Measurements from ENCODE around the gene SCAMP4.

DNA sequence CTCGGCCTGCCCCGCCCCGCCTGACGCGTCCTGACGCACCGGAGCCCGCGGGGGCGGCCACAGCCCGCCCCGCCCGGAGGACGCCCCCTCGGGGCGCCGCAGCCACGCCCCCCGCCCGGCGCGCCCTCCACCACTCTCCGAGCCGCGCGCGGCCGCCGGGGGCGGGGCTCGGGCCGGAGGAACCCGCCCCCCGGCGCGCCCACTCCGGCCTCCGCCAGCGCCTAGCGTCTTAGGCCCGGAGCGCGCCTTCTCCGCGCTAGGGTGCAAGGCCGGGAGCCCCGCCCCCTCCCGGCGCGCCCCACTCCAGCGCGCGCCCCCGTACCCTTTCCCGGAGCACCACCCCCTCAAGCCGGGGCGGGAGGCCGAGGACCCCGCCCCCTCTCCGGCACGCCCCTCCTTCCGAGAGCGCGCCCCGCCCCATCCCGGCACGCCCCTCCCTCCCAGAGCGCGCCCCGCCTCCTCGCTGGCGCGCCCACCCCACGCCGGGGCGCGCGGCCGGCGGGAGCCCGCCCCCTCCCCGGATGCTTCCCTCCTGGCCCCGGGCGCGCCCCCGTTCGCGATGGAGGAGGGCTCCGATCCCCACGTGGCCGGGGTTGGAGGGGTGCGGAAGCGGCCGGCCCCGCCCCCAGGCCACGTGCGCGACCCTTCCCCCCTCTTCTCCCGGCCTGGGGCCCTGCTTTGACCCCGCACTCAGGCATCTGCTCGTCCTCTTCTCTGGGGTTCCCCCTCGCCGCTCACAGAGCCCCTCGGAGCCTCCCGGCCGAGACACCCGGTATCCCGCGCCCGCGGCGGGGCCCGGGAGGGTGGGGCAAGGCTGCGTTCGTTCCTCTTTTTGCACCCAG is 41.3 kb upstream of the SCAMP4 start:
- TF ChIP-seq, protein P1, sequence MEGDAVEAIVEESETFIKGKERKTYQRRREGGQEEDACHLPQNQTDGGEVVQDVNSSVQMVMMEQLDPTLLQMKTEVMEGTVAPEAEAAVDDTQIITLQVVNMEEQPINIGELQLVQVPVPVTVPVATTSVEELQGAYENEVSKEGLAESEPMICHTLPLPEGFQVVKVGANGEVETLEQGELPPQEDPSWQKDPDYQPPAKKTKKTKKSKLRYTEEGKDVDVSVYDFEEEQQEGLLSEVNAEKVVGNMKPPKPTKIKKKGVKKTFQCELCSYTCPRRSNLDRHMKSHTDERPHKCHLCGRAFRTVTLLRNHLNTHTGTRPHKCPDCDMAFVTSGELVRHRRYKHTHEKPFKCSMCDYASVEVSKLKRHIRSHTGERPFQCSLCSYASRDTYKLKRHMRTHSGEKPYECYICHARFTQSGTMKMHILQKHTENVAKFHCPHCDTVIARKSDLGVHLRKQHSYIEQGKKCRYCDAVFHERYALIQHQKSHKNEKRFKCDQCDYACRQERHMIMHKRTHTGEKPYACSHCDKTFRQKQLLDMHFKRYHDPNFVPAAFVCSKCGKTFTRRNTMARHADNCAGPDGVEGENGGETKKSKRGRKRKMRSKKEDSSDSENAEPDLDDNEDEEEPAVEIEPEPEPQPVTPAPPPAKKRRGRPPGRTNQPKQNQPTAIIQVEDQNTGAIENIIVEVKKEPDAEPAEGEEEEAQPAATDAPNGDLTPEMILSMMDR (conservative IDR thresholded peaks at IDR 0.05): no peak
- TF ChIP-seq EZH2 (IDR thresholded peaks at IDR 0.05; ENCODE audit: low read depth): no peak
